Measurements from ENCODE around the gene NOL4L.

Gene NOL4L

DNA sequence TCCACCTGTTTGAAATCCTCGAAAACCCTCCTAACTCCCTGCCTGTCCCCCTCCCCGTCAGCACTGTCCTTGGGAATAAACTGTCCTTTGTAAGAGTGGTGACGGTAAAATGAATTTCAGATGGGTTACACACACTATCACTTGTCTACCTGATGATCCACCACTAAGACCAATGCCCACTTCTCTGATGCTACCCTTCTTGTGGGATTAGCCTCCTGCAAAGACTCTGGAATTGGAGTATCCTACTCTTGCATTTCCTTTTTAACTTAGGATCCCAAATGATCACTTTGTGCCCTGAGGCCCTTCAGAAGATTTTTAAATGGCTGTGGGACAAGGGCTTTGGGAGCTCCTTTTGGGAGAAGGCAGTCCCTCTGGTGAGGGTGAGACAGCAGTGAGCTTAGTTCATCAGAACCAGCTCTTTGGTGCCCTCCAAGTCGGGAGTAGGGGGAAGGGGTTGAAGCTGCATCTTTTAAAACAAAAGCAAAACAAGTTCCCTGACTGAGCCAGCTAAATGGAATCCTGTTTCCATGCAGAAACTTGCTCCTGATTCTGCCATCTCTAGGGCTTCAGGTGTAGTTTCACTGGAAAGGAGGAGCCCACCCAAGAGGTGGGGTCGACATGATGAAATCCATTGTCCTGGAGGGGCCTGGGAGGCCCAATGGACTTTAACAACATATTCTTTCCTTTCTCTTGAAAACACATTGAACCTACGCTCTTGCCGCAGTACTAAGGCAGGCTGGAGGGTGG, 140.5 kb downstream of the NOL4L start:
- no peak for DNase-seq (ENCODE audit: low read depth)

DNA sequence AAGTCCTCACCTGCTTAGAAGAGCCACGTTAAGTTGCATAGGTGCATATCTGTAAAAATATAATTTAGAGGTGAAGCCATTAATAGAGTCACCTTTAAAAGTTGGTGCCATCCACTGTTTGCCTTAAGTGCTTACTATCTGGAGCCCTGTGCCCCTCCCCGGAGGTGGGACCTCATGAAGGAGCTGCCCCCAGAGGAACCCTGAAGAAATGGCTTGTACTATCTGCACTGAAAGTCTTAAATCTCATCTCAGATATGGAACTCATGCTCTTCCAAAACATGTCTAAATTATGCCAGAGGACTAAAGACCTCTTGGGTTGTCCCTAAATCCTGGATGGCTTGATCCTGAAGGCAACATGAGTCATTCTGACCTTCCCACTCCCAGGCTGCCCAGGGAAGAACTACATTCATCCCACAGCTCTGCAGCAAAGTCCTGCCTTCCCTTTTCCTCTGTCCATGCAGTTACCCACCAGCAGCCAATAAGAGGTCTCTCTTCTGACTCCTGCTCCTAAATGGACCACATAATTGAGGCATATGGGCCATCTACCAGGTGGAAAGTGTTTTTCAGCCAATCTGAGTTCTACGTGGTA, 141.7 kb downstream of the NOL4L start:
- no peak for DNase-seq (ENCODE audit: low read depth)

DNA sequence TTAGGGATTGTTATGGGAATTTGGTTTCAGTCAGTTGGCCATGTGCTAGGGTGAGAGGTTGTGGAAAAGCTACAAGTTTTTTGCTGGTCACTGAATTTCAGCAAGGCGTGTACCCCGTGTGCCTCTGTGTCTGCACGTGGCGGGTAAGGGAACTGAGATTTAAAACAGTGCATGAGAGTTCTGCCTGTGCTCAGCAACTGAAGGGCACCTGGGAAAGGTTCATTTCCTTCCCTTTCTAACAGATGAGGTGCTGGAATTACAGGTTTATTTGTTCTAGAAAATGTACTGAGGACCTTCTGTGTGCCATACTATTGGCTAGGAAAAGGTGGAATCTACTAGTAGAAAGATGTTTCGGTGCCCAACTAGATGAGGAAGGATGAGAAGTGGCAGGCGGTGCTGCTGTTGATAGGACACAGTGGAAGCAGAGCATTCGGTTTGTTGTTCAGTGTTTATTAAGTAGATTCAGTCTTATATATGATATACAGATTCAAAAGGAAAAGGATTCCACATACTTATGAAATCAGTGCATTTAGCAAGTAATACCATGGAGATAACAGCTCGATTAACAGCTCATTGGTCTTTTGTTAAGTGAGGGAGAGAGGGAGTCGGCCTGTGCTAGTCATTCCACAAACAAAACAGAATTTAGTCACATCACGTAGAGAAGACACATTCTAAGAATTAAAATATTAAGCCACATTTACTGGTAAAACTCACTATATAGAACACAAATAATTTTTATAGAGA, 142.3 kb downstream of the NOL4L start:
- no peak for DNase-seq (ENCODE audit: low read depth)

DNA sequence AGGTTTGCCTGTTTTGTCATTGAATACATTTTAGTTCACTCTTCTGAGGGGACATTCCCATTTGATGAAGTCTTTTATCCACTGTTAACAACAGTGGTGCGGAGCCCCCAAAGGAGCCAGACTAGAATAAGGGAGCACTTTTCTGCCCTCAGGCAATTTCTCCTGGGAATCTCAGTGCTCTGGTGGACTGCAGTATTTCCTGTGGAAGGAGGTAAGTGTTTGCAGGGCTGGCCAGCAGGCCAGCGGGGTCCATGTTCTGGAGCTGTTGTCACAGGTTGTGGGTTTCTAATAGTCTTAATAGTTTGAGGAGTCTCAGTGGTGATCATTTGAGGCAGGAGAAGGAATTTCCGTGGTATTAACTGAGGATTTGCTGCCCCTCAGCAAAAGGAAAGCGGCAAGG, 143.5 kb downstream of the NOL4L start:
- no peak for DNase-seq (ENCODE audit: low read depth)

DNA sequence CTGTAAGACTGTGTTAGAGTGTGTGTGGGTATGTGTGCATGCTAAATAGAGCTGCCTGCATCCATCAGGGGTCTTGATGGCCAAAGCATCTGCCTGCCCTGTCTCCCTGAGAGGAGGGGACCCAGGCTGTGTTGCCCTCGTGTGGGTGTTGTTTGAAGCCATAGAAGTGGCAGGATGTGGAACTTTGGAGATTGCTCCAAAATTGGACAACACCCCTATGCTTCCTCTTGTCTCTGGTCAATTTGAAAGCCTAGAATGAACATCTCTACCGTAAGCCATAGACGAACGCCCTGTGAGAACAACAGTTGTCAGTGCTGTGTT, 144.4 kb downstream of the NOL4L start:
- DNase-seq (ENCODE audit: low read depth) = no peak

DNA sequence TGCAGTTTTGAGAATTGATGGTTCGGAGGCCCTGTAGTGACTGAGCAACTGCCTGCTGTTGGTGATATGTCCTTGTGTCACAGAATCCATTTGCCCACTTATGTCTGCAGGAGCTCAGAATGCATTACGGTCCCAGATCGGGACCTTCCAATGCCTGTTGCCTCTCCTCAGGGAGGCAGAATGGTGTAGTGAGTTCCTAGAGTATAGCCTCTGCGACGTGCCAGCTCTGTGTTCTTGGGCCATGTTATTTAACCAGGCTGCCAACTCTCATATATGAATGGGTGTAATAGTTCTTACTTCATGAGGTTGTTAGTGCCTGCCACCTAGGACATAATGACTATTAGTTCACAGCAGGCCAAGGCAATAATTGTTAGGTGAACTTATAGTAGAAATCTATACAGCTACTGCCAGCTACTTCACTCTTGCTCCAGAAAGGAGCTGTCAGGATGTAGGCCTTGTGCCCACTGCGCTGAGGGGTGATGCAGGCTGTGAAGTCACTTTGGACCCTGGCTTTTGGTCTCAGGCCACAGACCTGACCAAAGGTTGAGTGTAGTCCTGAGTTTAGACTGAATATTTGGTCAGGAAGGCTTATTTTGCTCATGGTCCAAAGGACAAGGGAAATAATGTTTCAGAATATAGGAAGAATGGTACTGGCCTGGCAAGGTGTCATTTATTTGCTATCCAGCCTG, 144.9 kb downstream of the NOL4L start:
- DNase-seq (ENCODE audit: low read depth) = no peak

DNA sequence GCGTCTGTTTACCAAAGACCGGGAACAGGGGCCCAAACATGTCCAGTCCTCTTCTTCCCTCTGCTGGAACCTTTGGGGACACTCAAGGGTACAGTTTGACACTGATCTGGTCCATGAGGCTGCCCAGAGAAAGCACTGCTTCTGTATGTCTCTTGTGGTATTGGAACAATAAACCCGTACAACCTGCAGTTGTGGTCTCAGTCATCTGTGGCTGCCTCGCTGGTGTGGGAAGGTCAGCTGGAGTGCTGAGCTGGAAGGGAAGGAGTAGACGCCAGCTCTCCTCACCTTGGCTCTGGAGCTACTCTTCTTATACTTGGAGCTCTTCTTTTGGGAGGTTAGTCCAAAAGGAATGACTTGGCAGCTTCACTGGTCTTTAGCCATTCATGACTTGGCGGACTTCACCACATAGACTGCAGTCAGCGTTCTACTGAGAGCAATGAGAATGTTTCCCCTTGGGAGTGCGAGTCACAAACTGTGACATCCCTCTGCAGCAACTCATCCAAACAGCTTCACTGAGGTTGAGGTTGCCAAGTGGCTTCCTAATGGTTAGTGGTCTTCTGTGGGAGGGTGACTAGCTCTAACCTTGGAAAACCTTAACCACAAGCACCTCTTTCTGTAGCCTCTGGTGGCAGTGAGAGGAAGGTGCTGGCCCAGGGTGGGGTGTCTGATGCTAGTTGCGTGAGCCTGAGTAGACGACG, 145.9 kb downstream of the NOL4L start:
- DNase-seq (ENCODE audit: low read depth) = peak; percentile 41

DNA sequence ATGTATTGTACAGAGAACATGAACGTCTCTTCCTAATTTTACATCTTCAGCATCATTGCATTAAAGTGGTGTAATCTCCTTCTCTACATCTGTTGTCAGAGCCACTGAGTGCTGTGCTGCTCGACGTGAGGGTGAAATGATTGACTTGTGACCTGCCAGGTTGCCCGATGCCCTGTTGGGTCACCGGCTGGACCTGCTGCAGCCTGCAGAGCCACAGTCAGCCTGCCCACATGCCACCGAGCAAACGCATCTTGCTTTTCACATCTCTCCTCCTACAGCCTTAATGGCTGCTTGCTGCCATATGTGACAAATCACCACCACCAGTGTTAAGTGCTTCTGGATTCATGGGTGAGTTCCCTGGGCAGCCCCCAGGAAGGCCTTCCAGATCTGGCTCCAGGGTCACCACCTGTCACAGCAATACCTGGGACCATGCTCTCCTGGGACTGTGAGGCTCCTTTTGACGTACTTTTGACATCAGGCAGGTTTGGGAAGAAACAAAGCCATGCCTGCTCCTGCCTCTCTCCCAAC, 146.7 kb downstream of the NOL4L start:
- no peak for DNase-seq (ENCODE audit: low read depth)

DNA sequence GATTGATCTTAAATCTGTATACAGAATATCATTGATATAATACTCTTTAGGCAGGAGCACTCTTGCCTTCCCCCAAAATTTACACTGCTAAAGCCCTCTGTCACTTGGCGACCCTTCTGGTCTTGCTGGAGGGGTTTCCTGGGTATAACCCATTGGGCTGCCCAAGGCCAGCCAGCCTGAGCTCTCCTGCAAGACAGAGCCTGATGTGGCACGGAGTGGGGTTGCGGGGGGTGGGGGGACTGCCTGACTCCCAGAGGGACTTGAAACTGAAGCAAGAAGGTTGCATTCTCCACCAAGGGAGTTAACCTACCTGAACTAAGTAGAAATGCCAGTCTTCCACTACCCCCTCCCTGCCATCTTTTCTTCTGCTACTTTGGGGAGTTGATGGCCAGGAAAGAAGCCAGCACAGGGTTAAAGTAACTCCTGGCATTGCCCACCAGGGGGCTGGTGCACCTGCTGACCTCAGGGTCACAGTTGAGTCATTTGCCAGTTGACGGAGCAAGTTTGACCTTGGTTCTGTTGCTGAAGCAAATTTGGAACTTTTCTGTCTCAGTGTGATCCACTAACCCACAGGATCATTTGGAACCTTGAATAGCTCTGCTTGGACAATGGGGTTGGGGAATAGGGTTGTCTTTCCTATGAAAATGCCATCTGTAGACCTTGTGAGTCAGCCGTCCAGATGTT, 147.6 kb downstream of the NOL4L start:
- DNase-seq (ENCODE audit: low read depth) = no peak

DNA sequence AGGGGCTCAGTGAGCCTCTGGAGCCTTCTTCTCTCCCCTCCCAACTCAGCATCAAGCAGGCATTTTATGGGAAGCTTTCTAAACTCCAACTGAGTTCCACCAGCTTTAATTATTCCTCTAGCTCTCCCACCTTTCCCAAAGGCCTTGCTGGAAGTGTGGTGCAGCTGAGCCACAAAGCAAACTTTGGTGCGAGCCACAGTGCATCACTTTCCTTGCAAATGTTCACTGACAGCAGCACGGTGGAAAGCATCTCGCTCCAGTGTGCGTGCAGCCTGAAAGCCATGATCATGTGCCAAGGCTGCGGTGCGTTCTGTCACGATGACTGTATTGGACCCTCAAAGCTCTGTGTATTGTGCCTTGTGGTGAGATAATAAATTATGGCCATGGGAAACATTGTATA, 148.2 kb downstream of the NOL4L start:
- no peak for DNase-seq (ENCODE audit: low read depth)

DNA sequence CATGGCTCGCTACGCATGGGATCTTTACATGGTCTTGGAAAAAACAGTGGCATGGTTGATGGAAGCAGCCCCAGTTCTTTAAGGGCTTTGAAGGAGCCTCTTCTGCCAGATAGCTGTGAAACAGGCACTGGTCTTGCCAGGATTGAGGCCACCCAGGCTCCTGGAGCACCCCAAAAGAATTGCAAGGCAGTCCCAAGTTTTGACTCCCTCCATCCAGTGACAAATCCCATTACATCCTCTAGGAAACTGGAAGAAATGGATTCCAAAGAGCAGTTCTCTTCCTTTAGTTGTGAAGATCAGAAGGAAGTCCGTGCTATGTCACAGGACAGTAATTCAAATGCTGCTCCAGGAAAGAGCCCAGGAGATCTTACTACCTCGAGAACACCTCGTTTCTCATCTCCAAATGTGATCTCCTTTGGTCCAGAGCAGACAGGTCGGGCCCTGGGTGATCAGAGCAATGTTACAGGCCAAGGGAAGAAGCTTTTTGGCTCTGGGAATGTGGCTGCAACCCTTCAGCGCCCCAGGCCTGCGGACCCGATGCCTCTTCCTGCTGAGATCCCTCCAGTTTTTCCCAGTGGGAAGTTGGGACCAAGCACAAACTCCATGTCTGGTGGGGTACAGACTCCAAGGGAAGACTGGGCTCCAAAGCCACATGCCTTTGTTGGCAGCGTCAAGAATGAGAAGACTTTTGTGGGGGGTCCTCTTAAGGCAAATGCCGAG, 148.8 kb downstream of the NOL4L start:
- no peak for DNase-seq (ENCODE audit: low read depth)

DNA sequence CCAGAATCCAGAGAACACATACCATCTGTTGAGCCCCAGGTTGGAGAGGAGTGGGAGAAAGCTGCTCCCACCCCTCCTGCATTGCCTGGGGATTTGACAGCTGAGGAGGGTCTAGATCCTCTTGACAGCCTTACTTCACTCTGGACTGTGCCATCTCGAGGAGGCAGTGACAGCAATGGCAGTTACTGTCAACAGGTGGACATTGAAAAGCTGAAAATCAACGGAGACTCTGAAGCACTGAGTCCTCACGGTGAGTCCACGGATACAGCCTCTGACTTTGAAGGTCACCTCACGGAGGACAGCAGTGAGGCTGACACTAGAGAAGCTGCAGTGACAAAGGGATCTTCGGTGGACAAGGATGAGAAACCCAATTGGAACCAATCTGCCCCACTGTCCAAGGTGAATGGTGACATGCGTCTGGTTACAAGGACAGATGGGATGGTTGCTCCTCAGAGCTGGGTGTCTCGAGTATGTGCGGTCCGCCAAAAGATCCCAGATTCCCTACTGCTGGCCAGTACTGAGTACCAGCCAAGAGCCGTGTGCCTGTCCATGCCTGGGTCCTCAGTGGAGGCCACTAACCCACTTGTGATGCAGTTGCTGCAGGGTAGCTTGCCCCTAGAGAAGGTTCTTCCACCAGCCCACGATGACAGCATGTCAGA, 149.6 kb downstream of the NOL4L start:
- DNase-seq (ENCODE audit: low read depth) = no peak

DNA sequence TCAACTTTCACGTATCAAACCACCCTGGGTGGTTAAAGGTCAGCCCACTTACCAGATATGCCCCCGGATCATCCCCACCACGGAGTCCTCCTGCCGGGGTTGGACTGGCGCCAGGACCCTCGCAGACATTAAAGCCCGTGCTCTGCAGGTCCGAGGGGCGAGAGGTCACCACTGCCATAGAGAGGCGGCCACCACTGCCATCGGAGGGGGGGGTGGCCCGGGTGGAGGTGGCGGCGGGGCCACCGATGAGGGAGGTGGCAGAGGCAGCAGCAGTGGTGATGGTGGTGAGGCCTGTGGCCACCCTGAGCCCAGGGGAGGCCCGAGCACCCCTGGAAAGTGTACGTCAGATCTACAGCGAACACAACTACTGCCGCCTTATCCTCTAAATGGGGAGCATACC, 150.7 kb downstream of the NOL4L start:
- DNase-seq (ENCODE audit: low read depth) = no peak

DNA sequence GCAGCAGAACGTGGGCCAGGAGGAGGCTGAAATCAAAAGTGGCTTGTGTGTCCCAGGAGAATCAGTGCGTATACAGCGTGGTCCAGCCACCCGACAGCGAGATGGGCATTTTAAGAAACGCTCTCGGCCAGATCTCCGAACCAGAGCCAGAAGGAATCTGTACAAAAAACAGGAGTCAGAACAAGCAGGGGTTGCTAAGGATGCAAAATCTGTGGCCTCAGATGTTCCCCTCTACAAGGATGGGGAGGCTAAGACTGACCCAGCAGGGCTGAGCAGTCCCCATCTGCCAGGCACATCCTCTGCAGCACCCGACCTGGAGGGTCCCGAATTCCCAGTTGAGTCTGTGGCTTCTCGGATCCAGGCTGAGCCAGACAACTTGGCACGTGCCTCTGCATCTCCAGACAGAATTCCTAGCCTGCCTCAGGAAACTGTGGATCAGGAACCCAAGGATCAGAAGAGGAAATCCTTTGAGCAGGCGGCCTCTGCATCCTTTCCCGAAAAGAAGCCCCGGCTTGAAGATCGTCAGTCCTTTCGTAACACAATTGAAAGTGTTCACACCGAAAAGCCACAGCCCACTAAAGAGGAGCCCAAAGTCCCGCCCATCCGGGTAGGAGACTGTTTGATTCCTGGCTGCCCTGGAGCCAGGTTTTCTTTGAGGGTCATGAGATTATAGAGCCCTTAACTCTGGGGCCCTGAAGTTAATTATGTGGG, 151.7 kb downstream of the NOL4L start:
- DNase-seq (ENCODE audit: low read depth) = no peak

DNA sequence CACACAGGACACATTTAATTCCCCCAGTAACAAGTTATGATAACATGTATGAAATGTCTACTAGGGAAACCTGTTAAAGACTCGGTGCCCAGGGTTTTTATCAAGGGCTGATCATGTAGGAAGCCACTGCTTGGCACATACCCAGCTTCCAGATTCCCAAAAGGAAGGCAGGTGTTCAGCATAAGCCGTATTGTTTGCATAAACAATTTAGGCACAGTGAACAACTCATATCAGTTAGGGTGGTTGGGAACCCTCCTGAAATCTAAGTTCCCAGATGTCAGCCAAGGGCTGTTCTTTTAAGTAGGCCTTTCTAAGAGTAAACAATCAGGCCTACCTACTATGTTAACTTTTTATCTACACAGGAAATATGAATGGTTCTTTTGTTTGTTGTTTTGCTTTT, 152.9 kb downstream of the NOL4L start:
- no peak for DNase-seq (ENCODE audit: low read depth)

DNA sequence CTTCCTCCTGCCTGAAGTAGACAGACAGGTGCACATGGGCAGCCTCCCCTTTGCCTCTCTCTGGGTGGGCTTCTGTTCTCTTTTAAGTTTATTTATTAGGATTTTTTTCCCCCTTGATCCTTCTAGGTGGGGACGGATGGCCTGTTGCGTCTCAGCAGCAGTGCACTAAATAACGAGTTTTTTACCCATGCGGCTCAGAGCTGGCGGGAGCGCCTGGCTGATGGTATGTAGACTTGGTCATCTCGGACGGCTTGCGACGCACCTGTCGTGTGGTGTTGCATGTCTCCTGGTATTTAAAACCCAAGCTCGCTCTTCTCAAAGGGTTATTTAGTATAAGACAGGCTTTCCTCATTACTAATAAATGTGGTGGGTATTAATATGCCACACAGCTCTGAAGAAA, 153.7 kb downstream of the NOL4L start:
- no peak for DNase-seq (ENCODE audit: low read depth)

DNA sequence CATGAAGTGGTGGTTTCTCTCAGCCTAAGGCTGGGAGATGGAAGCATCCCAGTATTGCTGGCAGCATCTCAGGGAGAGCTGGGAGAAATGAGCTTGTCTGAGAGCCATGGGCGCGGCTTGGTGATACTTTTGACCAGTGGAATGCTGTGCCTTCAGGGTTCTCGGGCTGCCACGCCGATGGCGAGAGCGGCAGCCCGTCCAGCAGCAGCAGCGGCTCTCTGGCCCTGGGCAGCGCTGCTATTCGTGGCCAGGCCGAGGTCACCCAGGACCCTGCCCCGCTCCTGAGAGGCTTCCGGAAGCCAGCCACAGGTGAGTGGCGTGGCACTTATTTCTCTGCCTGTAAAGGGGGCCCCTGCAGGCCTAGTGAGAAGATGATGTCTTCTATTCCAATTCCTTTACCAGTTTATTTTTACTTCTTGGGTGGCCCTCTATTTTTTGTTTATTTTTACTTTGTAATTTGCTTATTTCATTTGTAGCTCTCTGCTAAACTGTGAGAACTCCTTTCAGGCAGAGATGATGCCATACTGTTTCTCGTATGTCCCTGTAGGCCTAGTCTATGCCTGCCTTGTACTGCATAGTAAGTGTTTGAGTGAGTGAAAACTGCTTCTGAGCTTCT, 155.3 kb downstream of the NOL4L start:
- DNase-seq (ENCODE audit: low read depth) = no peak

DNA sequence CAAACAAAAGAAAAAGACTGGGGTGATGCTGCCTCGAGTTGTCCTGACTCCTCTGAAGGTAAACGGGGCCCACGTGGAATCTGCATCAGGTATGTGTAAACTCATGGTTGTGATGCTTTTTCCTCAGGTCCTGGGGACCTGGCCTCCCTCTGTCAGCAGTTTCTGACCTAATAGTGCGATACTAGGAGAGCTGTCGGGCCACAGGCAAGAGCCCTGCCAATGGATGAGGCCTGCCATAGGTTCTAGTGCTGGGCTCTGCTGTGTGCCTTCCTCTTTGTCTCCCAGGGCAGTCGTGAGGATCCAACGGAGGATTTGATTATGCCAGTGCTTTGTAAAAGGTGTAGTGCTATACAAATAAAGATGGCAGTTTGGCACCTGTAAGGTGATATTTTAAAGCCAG, 155.8 kb downstream of the NOL4L start:
- no peak for DNase-seq (ENCODE audit: low read depth)

DNA sequence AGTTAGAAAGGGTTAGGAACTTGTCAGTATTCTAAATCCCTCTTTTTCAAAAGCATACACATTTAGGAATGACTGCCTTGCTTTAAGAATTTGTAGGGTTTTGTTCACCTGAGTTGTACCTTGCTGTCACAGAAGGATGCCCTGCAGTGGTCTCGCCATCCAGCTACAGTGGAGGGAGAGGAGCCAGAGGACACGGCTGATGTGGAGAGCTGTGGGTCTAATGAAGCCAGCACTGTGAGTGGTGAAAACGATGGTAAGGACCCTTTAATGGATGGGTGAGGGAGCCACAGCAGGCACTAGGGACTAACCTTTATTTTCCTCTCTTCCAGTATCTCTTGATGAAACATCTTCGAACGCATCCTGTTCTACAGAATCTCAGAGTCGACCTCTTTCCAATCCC, 157.1 kb downstream of the NOL4L start:
- no peak for DNase-seq (ENCODE audit: low read depth)
